GM11168 (cell line): ENCODE data around the gene CDC14A.
"Not testable (repeated sequence)": the region's sequence is repeated elsewhere in the genome, so short reads cannot be mapped to it uniquely, and the experiment has no call there.

Source experiments
- in situ Hi-C: fragments of 300-500 bp; cut with MboI; formaldehyde crosslinking; loops from one replicate; pipeline ENCODE4 v1.12.0; 2022; ENCODE audit warnings: low sequenced_read_pairs; ENCODE audit not compliant: unreplicated experiment

Gene CDC14A

GRCh38 chr1:100395913-100396312, 43.6 kb downstream of the CDC14A start:
- in situ Hi-C loops = no loop called here

DNA sequence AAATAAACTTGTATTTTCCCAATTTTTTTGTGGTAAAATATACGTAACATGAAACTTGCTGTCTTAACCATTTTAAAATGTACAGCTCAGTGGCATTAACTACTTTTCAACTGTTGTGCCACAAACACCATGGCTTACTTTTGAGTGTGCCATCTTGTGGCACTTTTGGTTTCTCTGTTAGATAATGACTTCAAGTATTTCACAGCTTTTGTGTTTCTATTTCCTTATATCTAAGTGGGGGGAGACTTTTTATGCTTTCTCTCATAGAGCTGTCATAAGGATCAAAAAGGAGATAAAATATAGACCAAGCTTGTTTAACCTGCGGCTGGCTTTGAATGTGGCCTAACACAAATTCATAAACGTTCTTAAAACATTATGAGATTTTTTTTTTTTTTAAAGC, 44.3 kb downstream of the CDC14A start:
- in situ Hi-C loops = no loop called here

- in situ Hi-C loops = no loop called here
These were observed 45.4 kb downstream of the CDC14A start for GRCh38 chr1:100397681-100398080.

- in situ Hi-C loops = no loop called here
These were observed 46.3 kb downstream of the CDC14A start for GRCh38 chr1:100398648-100399047.

DNA sequence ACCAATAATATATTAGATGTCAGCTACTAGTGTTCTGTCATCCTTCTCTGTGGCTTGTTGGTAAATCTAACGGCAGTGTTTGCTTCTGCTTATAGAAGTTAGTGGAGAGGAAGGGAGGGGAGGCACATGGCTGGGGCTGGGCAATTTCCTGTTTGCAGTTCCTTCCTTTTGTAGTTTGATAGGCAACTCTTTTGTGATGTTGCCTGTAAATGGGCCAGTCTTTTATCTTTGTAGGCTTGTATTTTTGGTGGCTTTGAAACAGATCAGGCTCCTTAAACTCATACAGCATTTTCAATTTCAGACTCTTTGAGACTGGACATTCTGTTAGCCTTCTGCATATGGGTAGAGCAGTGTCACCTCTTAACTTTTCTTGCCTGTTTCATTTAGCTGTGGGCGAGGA, 48.1 kb downstream of the CDC14A start:
- in situ Hi-C loops = no loop called here

- in situ Hi-C loops = no loop called here
These were observed 52.5 kb downstream of the CDC14A start for GRCh38 chr1:100404821-100405220.

DNA sequence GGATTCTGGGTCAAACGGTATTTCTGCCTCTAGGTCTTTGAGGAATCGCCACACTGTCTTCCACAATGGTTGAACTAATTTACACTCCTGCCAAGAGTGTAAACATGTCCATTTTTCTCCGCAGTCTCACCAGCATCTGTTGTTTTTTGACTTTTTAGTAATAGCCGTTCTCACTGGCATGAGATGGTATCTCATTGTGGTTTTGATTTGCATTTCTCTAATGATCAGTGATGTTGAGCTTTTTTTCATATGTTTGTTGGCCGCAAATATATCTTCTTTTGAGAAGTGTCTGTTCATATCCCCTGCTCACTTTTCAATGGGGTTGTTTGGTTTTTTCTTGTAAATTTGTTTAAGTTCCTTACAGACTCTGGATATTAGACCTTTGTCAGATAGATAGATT, 53.6 kb downstream of the CDC14A start:
- in situ Hi-C loops = not testable (repeated sequence)

- in situ Hi-C loops = not testable (repeated sequence)
These were observed 55.1 kb downstream of the CDC14A start for GRCh38 chr1:100407390-100407789.

DNA sequence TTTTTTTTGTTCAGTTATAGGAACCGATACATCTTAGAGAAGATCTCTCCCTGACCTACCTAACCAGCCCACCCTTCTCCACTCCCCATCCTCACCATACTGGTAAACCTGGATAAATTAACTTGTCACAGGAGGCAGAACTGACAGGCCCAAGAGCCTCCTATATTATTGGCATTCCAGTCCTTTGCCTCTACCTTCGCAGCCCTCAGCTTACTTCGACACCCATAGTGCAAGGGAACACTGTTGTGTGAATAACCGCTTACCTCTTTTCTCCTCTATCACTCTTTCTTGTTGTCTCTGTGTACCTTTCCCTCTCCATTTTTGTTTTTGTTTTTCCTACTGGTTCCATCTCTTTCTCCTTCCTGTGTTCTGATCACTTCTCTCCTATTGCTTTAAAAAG, 58.7 kb downstream of the CDC14A start:
- in situ Hi-C loops = no loop called here

GRCh38 chr1:100411574-100411973, 59.3 kb downstream of the CDC14A start:
- in situ Hi-C loops = no loop called here

- in situ Hi-C loops = no loop called here
These were observed 60.7 kb downstream of the CDC14A start for GRCh38 chr1:100413035-100413434.

DNA sequence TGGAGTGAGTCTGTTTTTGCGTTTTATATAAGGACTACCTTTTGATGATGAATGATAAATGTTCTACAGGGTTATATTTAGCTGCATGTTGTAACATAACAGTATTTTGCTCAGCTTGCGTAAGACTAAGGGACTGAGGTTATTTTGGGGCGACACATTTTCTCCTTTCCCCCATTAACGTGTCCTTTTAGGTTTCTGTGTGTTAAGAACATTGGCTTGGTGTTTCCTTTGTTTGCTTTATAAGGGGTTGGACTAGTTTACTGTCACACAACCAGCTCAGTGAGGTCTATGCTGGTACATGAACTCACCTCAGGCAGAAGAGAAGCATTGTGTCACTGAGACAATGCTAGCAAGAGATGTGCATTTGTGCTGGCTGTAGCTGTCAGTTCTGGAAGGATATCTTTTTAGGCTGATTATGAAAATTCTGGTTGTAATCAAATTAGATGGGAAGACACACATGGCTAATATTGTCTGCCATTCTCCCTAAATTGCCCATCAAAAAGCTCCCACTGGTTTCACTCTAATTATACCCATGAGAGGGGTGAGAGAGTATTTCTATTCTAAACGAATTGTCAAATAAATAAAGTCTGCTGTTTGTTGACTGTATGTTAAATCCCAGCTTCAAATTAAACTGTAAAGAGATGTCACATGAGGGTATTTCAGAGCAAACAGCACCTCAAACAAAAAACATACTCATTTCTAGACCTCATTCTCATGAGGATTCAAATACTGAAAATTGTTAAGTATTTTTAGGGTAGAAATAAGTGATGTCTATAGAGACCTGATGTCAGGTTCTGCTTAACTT, 62.6 kb downstream of the CDC14A start:
- in situ Hi-C loops = no loop called here

- in situ Hi-C loops = no loop called here
These were observed 63.1 kb downstream of the CDC14A start for GRCh38 chr1:100415498-100415778.

- in situ Hi-C loops = no loop called here
These were observed 66.8 kb downstream of the CDC14A start for GRCh38 chr1:100419072-100419471.

GRCh38 chr1:100422065-100422464, 69.8 kb downstream of the CDC14A start:
- in situ Hi-C loops = no loop called here

GRCh38 chr1:100423832-100424337, 71.6 kb downstream of the CDC14A start:
- in situ Hi-C loops = no loop called here

DNA sequence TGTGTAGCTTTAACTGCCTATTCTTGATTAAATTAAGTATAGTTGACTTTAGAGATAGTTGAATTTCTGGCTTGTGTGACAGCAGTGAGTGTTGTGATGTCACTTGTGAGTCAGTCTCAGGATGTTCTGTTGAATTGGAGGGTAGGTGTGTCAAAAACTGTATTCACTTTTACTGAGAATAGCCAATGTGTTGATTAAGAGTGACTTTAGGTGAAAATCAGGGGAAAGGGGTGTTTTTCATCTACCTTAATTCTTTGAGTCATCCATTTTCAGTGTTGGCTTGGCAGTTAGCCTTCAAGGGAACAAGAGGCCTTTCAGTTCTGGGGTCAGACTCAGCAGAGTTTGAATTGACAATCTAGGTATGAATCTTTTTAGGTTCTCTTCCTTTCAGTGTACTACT, 75.9 kb downstream of the CDC14A start:
- in situ Hi-C loops = no loop called here

DNA sequence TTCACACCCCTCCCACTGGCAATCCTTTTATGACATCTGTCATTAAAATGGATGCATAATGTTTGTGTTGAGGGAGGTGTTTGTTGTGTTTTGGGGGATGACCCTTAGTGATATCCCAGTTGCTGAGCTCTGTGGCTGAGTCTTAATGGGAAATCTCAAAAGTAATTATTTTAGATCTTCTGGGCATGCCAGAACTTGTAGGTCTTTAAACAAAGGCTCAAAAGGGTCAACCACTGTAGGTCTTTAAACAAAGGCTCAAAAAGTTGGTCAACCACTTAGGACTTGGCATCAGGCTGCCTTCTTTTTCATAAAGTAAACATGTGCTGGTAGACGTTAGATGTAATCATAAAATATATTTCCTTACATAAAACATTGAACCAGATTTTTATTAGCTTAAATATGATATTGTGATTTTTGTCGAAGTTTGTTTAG, 78.0 kb downstream of the CDC14A start:
- in situ Hi-C loops = no loop called here

DNA sequence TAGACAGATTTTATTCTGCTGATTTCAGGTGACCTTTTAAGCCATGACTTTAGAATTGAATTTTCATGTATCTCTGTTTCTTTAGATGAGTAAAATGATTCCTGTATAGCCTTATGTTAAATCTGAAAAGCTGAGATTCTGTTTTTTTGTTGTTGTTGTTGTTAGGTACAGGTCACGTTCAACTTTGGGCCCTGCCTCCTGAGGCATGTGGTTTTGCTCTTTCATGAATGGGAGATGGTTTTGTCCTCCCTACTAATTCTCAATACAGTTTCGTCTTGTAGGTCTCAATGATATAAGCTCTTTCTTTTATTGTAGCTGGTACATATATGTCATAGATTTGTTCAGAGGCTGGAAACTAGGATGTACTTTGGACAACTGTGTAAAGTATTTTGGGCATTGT, 79.6 kb downstream of the CDC14A start:
- in situ Hi-C loops = no loop called here

DNA sequence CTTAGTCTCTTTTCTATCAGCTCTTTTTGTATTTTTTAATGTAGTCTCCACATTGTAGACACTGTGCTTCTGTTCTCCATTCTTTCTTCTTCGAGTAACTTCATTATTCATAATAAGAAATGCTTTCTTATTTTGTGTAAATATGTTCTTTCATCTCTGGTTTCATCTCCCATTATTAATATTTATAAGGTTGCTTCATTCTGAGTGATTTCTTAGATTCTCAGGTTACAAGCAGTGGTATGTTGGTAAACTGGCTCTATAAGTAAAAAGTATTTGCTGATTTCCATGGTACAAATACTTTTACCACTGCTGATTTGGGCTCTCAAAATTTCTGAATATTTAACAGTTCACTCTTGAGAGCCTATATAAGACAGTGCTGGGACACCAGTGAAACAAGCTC, 81.3 kb downstream of the CDC14A start:
- in situ Hi-C loops = no loop called here

DNA sequence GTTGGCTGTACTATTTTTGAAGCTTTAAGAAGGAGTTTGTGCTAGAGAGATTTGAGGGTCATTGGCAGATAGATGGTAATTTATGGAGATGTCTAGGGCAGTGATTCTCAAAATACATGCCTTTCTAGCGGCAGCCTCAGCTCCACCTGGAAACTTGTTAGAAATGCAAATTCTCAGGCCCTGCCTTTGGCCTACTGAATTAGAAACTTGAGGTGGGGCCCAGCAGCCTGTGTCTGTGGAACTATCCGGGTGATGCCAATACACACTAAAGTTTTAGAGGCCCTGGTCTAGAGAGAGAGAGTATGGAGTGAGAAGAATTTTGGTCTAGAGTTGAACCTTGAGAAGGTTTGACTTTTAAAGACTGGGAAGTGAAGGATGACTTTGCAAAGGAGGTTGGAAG, 82.5 kb downstream of the CDC14A start:
- in situ Hi-C loops = no loop called here

GRCh38 chr1:100438375-100438774, 86.1 kb downstream of the CDC14A start:
- in situ Hi-C loops = no loop called here
